ENCODE results near the gene EARS2. TPM values are rescaled to one million over a fixed set of nuclear protein-coding genes. Genes with fewer than 3 reads are reported as not detected.
A peak's percentile ranks its signal among the peaks of the same experiment; 100 is the strongest.

EARS2 gene
- total and polyA plus RNA-seq, 9 of the 15 experiments (the other 6 are each of a cell fraction or from before 2014, with no cell fraction given): 17.6 to 58.6 (median 36.3) TPM

- TF ChIP-seq PCBP1 (IDR thresholded peaks at IDR 0.05; ENCODE audit: low read depth, low read length, poor library complexity, severe bottlenecking) (peak; percentile 80), ZNF212 (CRISPR knock-in tag; IDR thresholded peaks at IDR 0.05) (no peak), ZNF140 (CRISPR knock-in tag; IDR thresholded peaks at IDR 0.05) (no peak), ARID3B (CRISPR knock-in tag; IDR thresholded peaks at IDR 0.05; ENCODE audit: borderline replicate concordance) (peak; percentile 61; the same call in 1 of the 2 replicates), HOXB6 (CRISPR knock-in tag; IDR thresholded peaks at IDR 0.05; ENCODE audit: borderline replicate concordance) (no peak), MCM2 (IDR thresholded peaks at IDR 0.05; ENCODE audit: low read depth) (no peak), HSF4 (CRISPR knock-in tag; IDR thresholded peaks at IDR 0.05; ENCODE audit: borderline replicate concordance) (no peak), EZH2 (IDR thresholded peaks at IDR 0.05; ENCODE audit: borderline replicate concordance, low read depth, low read length) (no peak), ZNF79 (CRISPR knock-in tag; IDR thresholded peaks at IDR 0.05; ENCODE audit: low read depth) (no peak), ZNF740 (CRISPR knock-in tag; IDR thresholded peaks at IDR 0.05) (0 out of 2 replicates have a peak, but pooled peaks have one; percentile 25), ZNF740 (tag; IDR thresholded peaks at IDR 0.05) (no peak), ZNF445 (CRISPR knock-in tag; IDR thresholded peaks at IDR 0.05; ENCODE audit: low read depth) (no peak), PYGO2 (tag; IDR thresholded peaks at IDR 0.05) (no peak), MTA2 (IDR thresholded peaks at IDR 0.05; ENCODE audit: low read depth) (no peak), RAD21 (CRISPR knock-in tag; conservative IDR thresholded peaks at IDR 0.05 in 1 of 2, IDR thresholded peaks at IDR 0.05 in 1 of 2) (peak; percentile 62 to 68), MLLT1 (IDR thresholded peaks at IDR 0.05) (0 out of 4 replicates have a peak, but pooled peaks of 1 of the 2 experiments have one; percentile 16), CBX8 (IDR thresholded peaks at IDR 0.05; ENCODE audit: borderline replicate concordance, extremely low read depth, low read depth, low read length, poor library complexity, severe bottlenecking) (no peak), THAP12 (CRISPR knock-in tag; IDR thresholded peaks at IDR 0.05) (no peak), ZSCAN32 (CRISPR knock-in tag; IDR thresholded peaks at IDR 0.05) (no peak), BHLHE40 (IDR thresholded peaks at IDR 0.05; ENCODE audit: low read length) (peak; percentile 55), ZNF57 (CRISPR knock-in tag; IDR thresholded peaks at IDR 0.05) (no peak)
Observed at GRCh38 chr16:23556881-23557778, at the start of gene EARS2, which contains the start of gene UBFD1 (continued).
